HepG2 (cell line): ENCODE results near the gene FNIP2. TPM values are rescaled to one million over a fixed set of nuclear protein-coding genes. Genes with fewer than 3 reads are reported as not detected.
A peak's percentile ranks its signal among the peaks of the same experiment; 100 is the strongest.

Experiments used
- CENPBD1 ChIP-seq: sonication (generic); formaldehyde crosslinking; IDR thresholded peaks from 2 replicates; pipeline ENCODE4 v1.8.0; 2022; ENCODE audit warnings: missing genetic modification reagents, low read depth, mild to moderate bottlenecking, borderline replicate concordance
- HDAC6 ChIP-seq: fragments of 200-600 bp; sonication (generic); IDR thresholded peaks from 2 replicates; pipeline ENCODE4 v1.7.0; 2017; ENCODE audit warnings: mild to moderate bottlenecking, antibody characterized with exemption, low read length, low read depth
- HNF1A ChIP-seq, 2 experiments: sonication (generic) in 1 of 2; formaldehyde crosslinking in 1 of 2; IDR thresholded peaks; 2 replicates each; pipeline versions ENCODE4 v1.4.0 to v1.6.1; 2016 to 2020; ENCODE audit warnings: borderline replicate concordance in 1 of 2, low read depth in 1 of 2, mild to moderate bottlenecking in 1 of 2, missing genetic modification reagents in 1 of 2
- MED13 ChIP-seq: sonication (generic); formaldehyde crosslinking; IDR thresholded peaks from 2 replicates; pipeline ENCODE4 v1.5.0; 2020; ENCODE audit warnings: missing genetic modification reagents
- MYPOP ChIP-seq: sonication (generic); formaldehyde crosslinking; IDR thresholded peaks from 2 replicates; pipeline ENCODE4 v1.8.1; 2023; ENCODE audit warnings: mild to moderate bottlenecking, moderate library complexity, missing genetic modification reagents
- NFKB2 ChIP-seq: sonication (generic); formaldehyde crosslinking; IDR thresholded peaks from 2 replicates; pipeline ENCODE4 v1.4.0; 2020; ENCODE audit warnings: missing genetic modification reagents, borderline replicate concordance
- RBFOX2 ChIP-seq: fragments of 200-400 bp; formaldehyde crosslinking; IDR thresholded peaks from 2 replicates; pipeline ENCODE4 v1.6.1; 2017; ENCODE audit warnings: low read depth, mild to moderate bottlenecking, low read length
- ZBTB10 ChIP-seq: sonication (generic); formaldehyde crosslinking; IDR thresholded peaks from 2 replicates; pipeline ENCODE4 v1.4.0; 2020; ENCODE audit warnings: missing genetic modification reagents, borderline replicate concordance
- ZEB1 ChIP-seq: IDR thresholded peaks from 2 replicates; pipeline ENCODE4 v1.6.1; 2012; ENCODE audit warnings: mild to moderate bottlenecking, low read depth, inconsistent platforms; ENCODE audit not compliant: insufficient replicate concordance
- ZFP82 ChIP-seq: sonication (generic); formaldehyde crosslinking; IDR thresholded peaks from 2 replicates; pipeline ENCODE4 v1.5.1; 2020; ENCODE audit warnings: mild to moderate bottlenecking, missing genetic modification reagents, borderline replicate concordance
- ZNF235 ChIP-seq: sonication (generic); formaldehyde crosslinking; IDR thresholded peaks from 2 replicates; pipeline ENCODE4 v1.8.1; 2023; ENCODE audit warnings: mild to moderate bottlenecking, missing genetic modification reagents, borderline replicate concordance
- ZNF280B ChIP-seq: sonication (generic); formaldehyde crosslinking; IDR thresholded peaks from 2 replicates; pipeline ENCODE4 v1.5.0; 2020; ENCODE audit warnings: missing genetic modification reagents, mild to moderate bottlenecking, borderline replicate concordance
- ZNF503 ChIP-seq: sonication (generic); formaldehyde crosslinking; IDR thresholded peaks from 2 replicates; pipeline ENCODE4 v1.4.0; 2020; ENCODE audit warnings: missing genetic modification reagents
- ZNF660 ChIP-seq: sonication (generic); formaldehyde crosslinking; IDR thresholded peaks from 2 replicates; pipeline ENCODE4 v1.5.1; 2020; ENCODE audit warnings: mild to moderate bottlenecking, low read depth, missing genetic modification reagents, borderline replicate concordance
- polyA plus RNA-seq, 8 experiments: library from polyadenylated mRNA; depleted of rRNA in 3 of 8; stranded (reverse) in 7 of 8; unstranded in 1 of 8; fragments of >200 nt; fragmentation: Illumina TruSeq in 4 of 8; extraction: Trizol in 4 of 8; gene quantifications; 2 replicates each; pipeline versions ENCODE4 v1.2.1 to v1.2.3, GENCODE V29; 2011 to 2016; ENCODE audit warnings: low read depth in 4 of 8, missing spikeins in 1 of 8, mixed read lengths in 1 of 8; ENCODE audit not compliant: insufficient read depth in 1 of 8
- total RNA-seq, 5 experiments: library from RNA; depleted of rRNA; stranded (reverse); fragments of >200 nt; fragmentation: Illumina TruSeq; extraction: Trizol; gene quantifications; 2 replicates each; pipeline ENCODE4 v1.2.3, GENCODE V29; 2016; ENCODE audit warnings: low read depth in 1 of 5

The FNIP2 gene
- total and polyA plus RNA-seq, 2 of the 13 experiments (the other 11 are each of a cell fraction or from before 2014, with no cell fraction given), result 15.5 to 21.0 TPM

GRCh38 chr4:158769175-158769921 lies 522 bp downstream of the FNIP2 start (continued):
- no peak; the same call in 1 of the 2 replicates for TF ChIP-seq ZNF503 (CRISPR knock-in tag)
- no peak for TF ChIP-seq ZNF660 (CRISPR knock-in tag)
- TF ChIP-seq MYPOP (CRISPR knock-in tag), result 0 out of 2 replicates have a peak, but pooled peaks have one; percentile 6
- no peak for TF ChIP-seq ZEB1
- TF ChIP-seq NFKB2 (CRISPR knock-in tag), result no peak
- peak; percentile 13; the same call in 1 of the 2 replicates for TF ChIP-seq ZNF235 (CRISPR knock-in tag)
- TF ChIP-seq MED13 (CRISPR knock-in tag), result 0 out of 2 replicates have a peak, but pooled peaks have one; percentile 28
- no peak for TF ChIP-seq CENPBD1 (CRISPR knock-in tag)
- TF ChIP-seq ZFP82, result no peak
- peak; percentile 15; the same call in 1 of the 2 replicates for TF ChIP-seq RBFOX2
- no peak for TF ChIP-seq ZNF280B (CRISPR knock-in tag)
- TF ChIP-seq HNF1A (IDR thresholded peaks at IDR 0.05; ENCODE audit: low read depth), result no peak
- TF ChIP-seq HNF1A (CRISPR knock-in tag; IDR thresholded peaks at IDR 0.05; ENCODE audit: borderline replicate concordance), result peak; percentile 29; the same call in 1 of the 2 replicates
- TF ChIP-seq ZBTB10, result 0 out of 2 replicates have a peak, but pooled peaks have one; percentile 30
- TF ChIP-seq HDAC6, result no peak
